Measurements from ENCODE around the gene SNPH. TPM values are rescaled to one million over a fixed set of nuclear protein-coding genes. Genes with fewer than 3 reads are reported as not detected.

SNPH gene
- polyA plus RNA-seq, 1 donor, result 2.3 TPM

DNA sequence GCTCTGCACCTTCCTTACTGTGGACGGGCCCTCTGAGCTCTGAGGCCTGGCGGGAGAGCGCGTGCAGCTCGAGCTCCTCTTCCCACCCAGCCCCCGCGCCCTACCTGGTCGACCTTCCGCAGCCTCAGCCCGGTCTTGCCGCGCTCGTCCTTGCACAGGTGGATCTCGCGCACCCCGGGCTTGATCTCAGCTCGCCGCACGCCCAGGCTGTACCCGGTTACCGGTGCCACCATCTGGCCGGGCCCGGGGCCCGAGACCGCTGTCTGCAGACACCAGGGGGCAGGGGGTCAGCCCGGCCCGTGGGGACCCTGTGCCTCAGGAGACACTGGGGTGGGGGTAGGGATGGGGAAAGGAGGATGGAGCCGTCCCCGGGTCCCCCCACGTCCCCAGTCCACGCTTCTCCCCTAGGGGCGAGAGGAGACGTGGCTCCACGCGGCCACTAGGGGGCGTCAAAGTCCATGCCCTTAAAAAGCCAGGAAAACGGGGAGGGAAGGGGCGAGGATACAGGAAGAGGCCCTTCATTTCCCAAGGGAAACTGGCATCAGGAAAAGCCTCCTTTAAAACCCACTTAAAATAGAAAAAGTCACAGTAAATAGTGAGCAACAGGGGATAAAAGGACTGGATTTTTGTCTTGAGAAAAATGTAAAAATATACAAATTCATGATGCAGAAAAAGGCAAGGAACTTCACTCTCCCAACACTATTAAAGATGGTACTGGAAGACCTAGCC, 47.3 kb downstream of the SNPH start:
- no peak overlapping the region for H3K27ac ChIP-seq (ENCODE audit: low read length)
- H3K9me3 ChIP-seq (ENCODE audit: control insufficient read depth, low read depth, low read length), result peaks cover 6% of the 10 kb centered on the region

DNA sequence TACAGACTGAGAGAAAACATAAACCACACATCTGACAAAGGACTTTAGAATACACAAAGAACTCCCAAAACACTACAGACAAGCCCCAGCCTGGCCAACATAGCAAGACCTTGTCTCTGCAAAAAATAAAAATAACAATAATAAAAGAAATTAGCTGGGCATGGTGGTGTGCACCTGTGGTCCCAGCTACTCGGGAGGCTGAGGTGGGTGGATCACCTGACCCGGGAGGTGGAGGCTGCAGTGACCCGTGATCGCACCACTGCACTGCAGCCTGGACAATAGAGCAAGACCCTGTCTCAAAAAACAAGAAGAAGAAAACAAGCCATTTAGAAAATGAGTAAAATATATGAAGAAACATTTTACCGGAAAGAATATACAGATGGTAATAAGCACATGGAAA, 49.7 kb downstream of the SNPH start:
- H3K27ac ChIP-seq (ENCODE audit: low read length), result no peak overlapping the region
- H3K4me3 ChIP-seq (ENCODE audit: low read length), result no peak overlapping the region
- peaks cover 6% of the 10 kb centered on the region for H3K9me3 ChIP-seq (ENCODE audit: control insufficient read depth, low read depth, low read length)
- H3K4me1 ChIP-seq (ENCODE audit: control insufficient read depth, insufficient read depth, low read length), result peaks cover 5% of the 10 kb centered on the region
- DNase-seq, result no peak
- H3K36me3 ChIP-seq (ENCODE audit: control insufficient read depth, insufficient read depth, low read length), result peaks cover 18% of the 10 kb centered on the region
- WGBS (ENCODE audit: insufficient coverage, low lambda C conversion rate), result 80% methylated on average over 3 of the region's 5 CpGs
- H3K27me3 ChIP-seq (ENCODE audit: control insufficient read depth, insufficient read depth, low read length), result no peaks in the 10 kb centered on the region

More for the DNA sequence above, 47.3 kb downstream of the SNPH start:
- WGBS (ENCODE audit: insufficient coverage, low lambda C conversion rate), result no CpG with 5 or more reads among the region's 38 CpGs
- no peaks in the 10 kb centered on the region for H3K27me3 ChIP-seq (ENCODE audit: control insufficient read depth, insufficient read depth, low read length)
- DNase-seq, result peak; percentile 54 to 69
- peaks cover 5% of the 10 kb centered on the region for H3K4me1 ChIP-seq (ENCODE audit: control insufficient read depth, insufficient read depth, low read length)
- H3K4me3 ChIP-seq (ENCODE audit: low read length), result peak overlapping the region; percentile 19
- peaks cover 23% of the 10 kb centered on the region for H3K36me3 ChIP-seq (ENCODE audit: control insufficient read depth, insufficient read depth, low read length)

DNA sequence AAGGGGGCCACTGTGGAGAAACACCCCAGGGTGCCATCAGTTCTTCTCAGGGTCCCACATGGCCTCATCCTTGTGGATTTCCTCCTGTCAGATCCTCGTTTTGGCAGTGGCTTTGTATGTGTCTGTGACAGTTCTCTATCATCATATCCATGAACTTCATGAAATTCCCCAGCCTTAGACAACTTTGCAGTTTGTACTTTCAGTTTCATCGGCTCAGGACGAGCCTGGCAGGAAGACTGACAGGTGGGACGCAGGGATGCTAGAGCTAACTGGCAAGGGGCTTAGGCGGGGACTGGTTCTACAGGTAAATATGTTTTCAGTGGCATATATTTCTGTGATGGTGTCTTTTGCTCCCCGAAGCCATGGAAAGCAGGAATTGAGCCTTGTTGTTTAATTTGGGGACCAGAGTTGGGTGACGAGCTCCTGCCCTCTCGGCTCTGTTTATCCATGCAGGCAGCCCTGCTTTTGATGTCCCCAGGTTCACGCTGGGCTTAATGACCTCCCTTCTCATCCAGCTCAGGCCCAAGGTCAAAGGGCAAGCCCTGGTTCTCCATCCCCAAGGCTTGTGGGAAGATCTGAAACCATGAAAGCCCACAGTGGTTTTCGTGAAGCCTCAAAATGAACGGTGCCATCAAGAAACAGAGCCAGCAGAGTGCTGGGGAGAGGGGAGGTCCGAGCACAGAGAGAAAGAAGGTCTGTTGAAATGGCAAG, 51.6 kb downstream of the SNPH start:
- peaks cover 5% of the 10 kb centered on the region for H3K4me1 ChIP-seq (ENCODE audit: control insufficient read depth, insufficient read depth, low read length)
- H3K27me3 ChIP-seq (ENCODE audit: control insufficient read depth, insufficient read depth, low read length), result no peaks in the 10 kb centered on the region
- peaks cover 8% of the 10 kb centered on the region for H3K36me3 ChIP-seq (ENCODE audit: control insufficient read depth, insufficient read depth, low read length)
- peaks cover 6% of the 10 kb centered on the region for H3K9me3 ChIP-seq (ENCODE audit: control insufficient read depth, low read depth, low read length)
- WGBS (ENCODE audit: insufficient coverage, low lambda C conversion rate), result 35% methylated on average over 2 of the region's 12 CpGs
- DNase-seq, result peak in 1 of 2 donors; percentile 15
- no peak overlapping the region for H3K4me3 ChIP-seq (ENCODE audit: low read length)
- H3K27ac ChIP-seq (ENCODE audit: low read length), result no peak overlapping the region

DNA sequence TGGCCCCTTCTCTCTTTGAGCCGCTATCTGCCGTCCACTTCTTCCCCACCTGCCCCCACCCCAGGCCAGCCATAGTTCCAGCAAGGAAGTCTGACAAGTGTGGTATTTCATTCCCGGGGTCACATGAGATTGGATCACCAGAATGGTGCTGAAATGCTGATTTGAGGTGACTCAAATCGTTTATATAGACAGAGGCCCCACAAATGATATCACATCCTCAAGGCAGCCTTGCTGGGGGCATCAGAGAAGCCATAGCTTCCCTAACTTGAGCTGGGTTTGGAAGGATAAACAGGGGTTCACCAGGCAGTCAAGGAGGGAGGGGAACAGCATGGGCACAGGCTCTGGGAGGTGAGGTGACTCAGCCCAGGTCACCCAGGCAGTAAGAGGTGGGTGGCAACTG, 53.0 kb downstream of the SNPH start:
- peaks cover 8% of the 10 kb centered on the region for H3K36me3 ChIP-seq (ENCODE audit: control insufficient read depth, insufficient read depth, low read length)
- no peaks in the 10 kb centered on the region for H3K4me1 ChIP-seq (ENCODE audit: control insufficient read depth, insufficient read depth, low read length)
- no peak for DNase-seq
- no CpG with 5 or more reads among the region's 4 CpGs for WGBS (ENCODE audit: insufficient coverage, low lambda C conversion rate)
- H3K4me3 ChIP-seq (ENCODE audit: low read length), result no peak overlapping the region
- H3K27ac ChIP-seq (ENCODE audit: low read length), result no peak overlapping the region
- H3K27me3 ChIP-seq (ENCODE audit: control insufficient read depth, insufficient read depth, low read length), result no peaks in the 10 kb centered on the region
- H3K9me3 ChIP-seq (ENCODE audit: control insufficient read depth, low read depth, low read length), result no peaks in the 10 kb centered on the region

DNA sequence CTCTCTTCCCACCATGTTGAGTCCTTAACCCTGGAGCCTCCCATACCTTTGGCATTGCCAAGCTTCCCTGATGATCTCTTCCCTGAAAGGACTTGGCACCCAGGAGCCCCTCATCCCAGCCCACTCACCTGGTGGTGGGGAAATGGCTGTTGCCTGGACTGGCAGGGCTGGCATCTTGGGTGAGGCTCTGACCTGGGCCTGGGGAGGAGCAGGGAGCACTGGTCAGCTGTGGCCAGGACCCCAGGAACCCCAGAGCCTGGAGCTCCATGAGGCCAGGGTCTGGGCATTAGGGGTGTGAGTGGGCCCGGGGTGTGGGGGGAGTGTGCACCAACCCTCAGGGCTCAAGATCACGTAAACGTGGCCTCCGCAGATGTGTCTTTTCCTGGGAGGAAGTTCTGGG, 53.4 kb downstream of the SNPH start:
- DNase-seq, result no peak
- H3K9me3 ChIP-seq (ENCODE audit: control insufficient read depth, low read depth, low read length), result no peaks in the 10 kb centered on the region
- H3K4me3 ChIP-seq (ENCODE audit: low read length), result no peak overlapping the region
- no CpG with 5 or more reads among the region's 4 CpGs for WGBS (ENCODE audit: insufficient coverage, low lambda C conversion rate)
- H3K36me3 ChIP-seq (ENCODE audit: control insufficient read depth, insufficient read depth, low read length), result peaks cover 8% of the 10 kb centered on the region
- no peaks in the 10 kb centered on the region for H3K4me1 ChIP-seq (ENCODE audit: control insufficient read depth, insufficient read depth, low read length)
- no peaks in the 10 kb centered on the region for H3K27me3 ChIP-seq (ENCODE audit: control insufficient read depth, insufficient read depth, low read length)
- no peak overlapping the region for H3K27ac ChIP-seq (ENCODE audit: low read length)

DNA sequence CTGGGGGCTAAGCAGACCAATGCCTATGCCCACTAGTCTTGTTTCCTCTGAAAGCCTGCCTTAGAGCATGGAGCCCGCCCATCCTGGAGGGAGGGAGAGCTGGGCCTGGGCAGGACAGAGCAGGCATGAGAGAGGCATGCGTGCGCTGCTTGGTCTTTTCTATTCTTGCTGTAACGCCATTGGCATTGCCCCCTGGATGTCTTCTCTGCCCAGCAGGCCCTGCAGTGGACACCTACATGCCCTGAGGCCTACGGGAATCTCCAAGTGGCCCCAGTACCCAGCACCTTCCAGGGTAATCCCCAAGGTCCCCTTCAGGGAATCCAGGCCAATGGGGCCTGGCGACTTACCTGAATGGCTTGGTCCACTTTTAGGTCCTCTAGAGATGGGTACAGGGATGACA, 53.9 kb downstream of the SNPH start:
- no peak for DNase-seq
- H3K4me3 ChIP-seq (ENCODE audit: low read length), result no peak overlapping the region
- H3K36me3 ChIP-seq (ENCODE audit: control insufficient read depth, insufficient read depth, low read length), result peaks cover 8% of the 10 kb centered on the region
- no peaks in the 10 kb centered on the region for H3K27me3 ChIP-seq (ENCODE audit: control insufficient read depth, insufficient read depth, low read length)
- no CpG with 5 or more reads among the region's 6 CpGs for WGBS (ENCODE audit: insufficient coverage, low lambda C conversion rate)
- no peak overlapping the region for H3K27ac ChIP-seq (ENCODE audit: low read length)
- peaks cover 2% of the 10 kb centered on the region for H3K4me1 ChIP-seq (ENCODE audit: control insufficient read depth, insufficient read depth, low read length)
- H3K9me3 ChIP-seq (ENCODE audit: control insufficient read depth, low read depth, low read length), result no peaks in the 10 kb centered on the region

DNA sequence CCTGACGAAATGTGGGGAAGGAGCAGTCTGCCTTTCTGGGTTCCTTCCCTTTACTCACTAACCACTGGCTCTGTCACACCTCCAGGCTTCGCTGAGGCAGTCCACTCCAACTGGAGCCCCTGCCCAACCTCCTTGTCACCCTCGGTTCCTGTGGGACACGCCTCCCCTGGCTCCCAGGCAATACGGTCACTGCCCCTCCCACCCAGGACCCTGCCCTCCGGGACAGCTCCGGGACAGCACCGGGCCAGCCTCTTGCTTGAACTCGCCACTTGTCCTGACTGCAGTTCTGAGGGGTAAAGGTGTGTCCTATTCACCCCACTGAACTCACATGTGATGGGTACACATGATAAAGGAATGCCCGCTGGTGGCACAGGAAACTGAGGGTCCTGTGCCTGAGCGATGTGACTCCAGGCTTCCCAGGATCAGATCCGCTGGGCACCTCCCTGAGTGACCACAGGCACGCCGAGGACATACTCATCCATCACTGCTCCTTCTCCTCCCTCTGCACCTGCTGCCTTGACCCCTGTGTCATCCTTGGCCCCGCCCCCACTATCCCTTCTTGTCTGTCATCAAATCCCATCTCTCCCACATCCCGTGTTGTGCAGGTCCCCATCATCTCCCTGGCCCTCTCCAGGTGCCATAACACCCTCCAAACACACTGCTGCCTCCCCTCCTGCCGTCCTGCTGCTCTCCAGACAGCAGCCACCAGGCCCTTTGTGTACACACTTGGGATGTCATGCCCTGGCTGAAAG, 55.0 kb downstream of the SNPH start:
- Histone ChIP-seq H3K27ac (ENCODE audit: low read length) (no peak overlapping the region), H3K27me3 (ENCODE audit: control insufficient read depth, insufficient read depth, low read length) (no peaks in the 10 kb centered on the region), H3K36me3 (ENCODE audit: control insufficient read depth, insufficient read depth, low read length) (peaks cover 8% of the 10 kb centered on the region), H3K4me3 (ENCODE audit: low read length) (no peak overlapping the region), H3K4me1 (ENCODE audit: control insufficient read depth, insufficient read depth, low read length) (peaks cover 3% of the 10 kb centered on the region), H3K9me3 (ENCODE audit: control insufficient read depth, low read depth, low read length) (no peaks in the 10 kb centered on the region)
- WGBS (ENCODE audit: insufficient coverage, low lambda C conversion rate), result no CpG with 5 or more reads among the region's 17 CpGs
- DNase-seq, result no peak

DNA sequence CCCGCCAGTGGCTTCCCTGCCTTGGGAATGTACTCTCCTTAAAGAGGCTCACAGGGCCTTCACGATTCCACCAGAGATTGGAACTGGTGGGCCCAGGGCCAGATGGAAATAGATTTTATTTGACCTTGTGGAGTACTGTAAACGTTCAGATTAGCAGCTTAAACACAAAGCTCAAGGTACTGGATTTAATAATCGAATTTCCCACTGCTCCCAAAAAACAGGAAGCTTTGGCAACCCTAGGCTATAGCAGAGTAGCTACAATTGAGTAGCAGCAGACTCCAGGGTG, 55.5 kb downstream of the SNPH start:
- H3K4me3 ChIP-seq (ENCODE audit: low read length), result no peak overlapping the region
- no peaks in the 10 kb centered on the region for H3K9me3 ChIP-seq (ENCODE audit: control insufficient read depth, low read depth, low read length)
- WGBS (ENCODE audit: insufficient coverage, low lambda C conversion rate), result no CpG with 5 or more reads among the region's 4 CpGs
- DNase-seq, result no peak
- H3K27me3 ChIP-seq (ENCODE audit: control insufficient read depth, insufficient read depth, low read length), result no peaks in the 10 kb centered on the region
- H3K36me3 ChIP-seq (ENCODE audit: control insufficient read depth, insufficient read depth, low read length), result peaks cover 8% of the 10 kb centered on the region
- no peak overlapping the region for H3K27ac ChIP-seq (ENCODE audit: low read length)
- peaks cover 8% of the 10 kb centered on the region for H3K4me1 ChIP-seq (ENCODE audit: control insufficient read depth, insufficient read depth, low read length)

DNA sequence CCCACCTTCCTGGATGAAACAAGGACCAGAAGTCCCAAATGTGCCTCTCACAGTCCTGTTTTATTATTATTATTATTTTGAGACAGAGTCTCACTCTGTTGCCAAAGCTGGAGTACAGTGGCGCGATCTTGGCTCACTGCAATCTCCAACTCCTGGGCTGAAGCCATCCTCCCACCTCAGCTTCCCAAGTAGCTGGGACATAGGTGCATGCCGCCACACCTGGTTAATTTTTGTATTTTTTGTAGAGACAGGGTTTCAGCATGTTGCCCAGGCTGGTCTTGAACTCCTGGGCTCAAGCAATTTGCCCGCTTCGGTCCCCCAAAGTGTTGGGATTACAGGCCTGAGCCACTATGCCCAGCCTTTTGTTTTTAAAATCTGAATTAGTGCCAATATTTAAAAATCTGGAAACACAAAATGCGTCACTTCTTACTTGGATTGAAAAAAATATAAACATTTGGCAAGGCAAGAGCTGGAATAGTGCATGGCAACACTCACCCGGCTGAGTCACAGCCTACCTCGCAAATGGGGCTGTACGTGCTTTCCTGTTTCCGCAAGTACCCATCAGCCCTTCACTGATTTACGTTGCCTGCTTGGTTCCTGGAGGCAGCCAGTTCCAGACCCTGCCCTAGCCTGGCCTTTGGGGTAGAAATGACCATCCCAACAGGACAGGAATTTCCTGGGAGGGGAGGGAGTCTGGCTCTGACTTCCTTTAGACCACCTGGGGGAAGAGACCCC, 56.6 kb downstream of the SNPH start:
- Histone ChIP-seq H3K36me3 (ENCODE audit: control insufficient read depth, insufficient read depth, low read length) (peaks cover 6% of the 10 kb centered on the region), H3K27me3 (ENCODE audit: control insufficient read depth, insufficient read depth, low read length) (no peaks in the 10 kb centered on the region), H3K27ac (ENCODE audit: low read length) (peak overlapping the region; percentile 33), H3K4me1 (ENCODE audit: control insufficient read depth, insufficient read depth, low read length) (peaks cover 19% of the 10 kb centered on the region), H3K9me3 (ENCODE audit: control insufficient read depth, low read depth, low read length) (no peaks in the 10 kb centered on the region), H3K4me3 (ENCODE audit: low read length) (no peak overlapping the region)
- DNase-seq, result no peak
- 89% methylated on average over 3 of the region's 11 CpGs for WGBS (ENCODE audit: insufficient coverage, low lambda C conversion rate)

DNA sequence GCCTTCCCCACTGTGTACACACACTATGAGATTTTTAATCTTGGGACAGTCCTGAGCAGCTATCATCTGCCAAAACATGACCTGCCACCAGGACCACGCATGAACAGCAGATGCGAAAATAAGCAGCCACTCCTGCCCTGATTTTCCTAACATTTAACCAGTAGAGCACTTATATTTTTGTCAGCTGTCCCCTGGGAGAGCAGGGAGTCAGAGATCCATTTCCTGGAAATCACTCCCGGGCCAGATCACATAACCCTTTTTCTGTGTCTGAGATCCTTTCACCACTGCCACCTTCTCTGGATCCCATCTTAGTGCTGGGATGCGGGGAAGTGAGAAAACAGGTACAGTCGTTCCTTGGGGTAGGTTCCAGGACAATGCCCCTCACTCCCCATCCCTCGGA, 57.2 kb downstream of the SNPH start:
- Histone ChIP-seq H3K36me3 (ENCODE audit: control insufficient read depth, insufficient read depth, low read length) (peaks cover 6% of the 10 kb centered on the region), H3K9me3 (ENCODE audit: control insufficient read depth, low read depth, low read length) (no peaks in the 10 kb centered on the region), H3K27me3 (ENCODE audit: control insufficient read depth, insufficient read depth, low read length) (no peaks in the 10 kb centered on the region), H3K4me1 (ENCODE audit: control insufficient read depth, insufficient read depth, low read length) (peaks cover 25% of the 10 kb centered on the region), H3K27ac (ENCODE audit: low read length) (peak overlapping the region; percentile 33), H3K4me3 (ENCODE audit: low read length) (no peak overlapping the region)
- DNase-seq, result no peak
- WGBS (ENCODE audit: insufficient coverage, low lambda C conversion rate), result no CpG with 5 or more reads among the region's 6 CpGs
